Brain microvascular endothelial cell (primary cell): ENCODE results near the gene CMKLR1.
A peak's percentile ranks its signal among the peaks of the same experiment; 100 is the strongest.

ENCODE experiments used
- DNase-seq: peaks from one replicate; pipeline ENCODE4 v3.0.0-alpha.2; 2020
- H3K27ac ChIP-seq: fragments of 250-450 bp; sonication (Bioruptor Pico); 2 replicates; pipeline ENCODE4 v1.5.1; 2020; ENCODE audit warnings: mild to moderate bottlenecking, moderate library complexity
- H3K27me3 ChIP-seq: fragments of 250-450 bp; sonication (Bioruptor Pico); replicated peaks from 2 replicates; pipeline ENCODE4 v1.5.1; 2020; ENCODE audit warnings: mild to moderate bottlenecking
- H3K36me3 ChIP-seq: fragments of 250-450 bp; sonication (Bioruptor Pico); replicated peaks from 2 replicates; pipeline ENCODE4 v1.5.1; 2020; ENCODE audit warnings: mild to moderate bottlenecking
- H3K4me3 ChIP-seq: 2 replicates; pipeline ENCODE4 v1.5.1; 2011; ENCODE audit warnings: low read depth, mild to moderate bottlenecking, control low read depth, low read length, moderate library complexity
- CTCF ChIP-seq: IDR thresholded peaks from 2 replicates; pipeline ENCODE4 v1.5.1; 2011; ENCODE audit warnings: low read depth, mild to moderate bottlenecking, moderate library complexity, low read length, control low read depth, inconsistent platforms; ENCODE audit errors: missing control alignments
- in situ Hi-C: cut with HindIII; loops from 2 replicates; pipeline ENCODE4 v1.10.0; 2017; ENCODE audit warnings: low sequenced_read_pairs, low pct_ligation_motif_present

Gene CMKLR1

GRCh38 chr12:108374596-108375320, 35.6 kb upstream of the CMKLR1 start:
- H3K27ac ChIP-seq: no peak overlapping the region
- no peaks in the 10 kb centered on the region for H3K36me3 ChIP-seq
- H3K27me3 ChIP-seq: no peaks in the 10 kb centered on the region
- TF ChIP-seq CTCF: no peak
- DNase-seq: no peak
- H3K4me3 ChIP-seq: no peak overlapping the region
- in situ Hi-C loops: no loop called here

- H3K27me3 ChIP-seq: no peaks in the 10 kb centered on the region
- in situ Hi-C loops: no loop called here
- H3K36me3 ChIP-seq: no peaks in the 10 kb centered on the region
- H3K27ac ChIP-seq: no peak overlapping the region
- DNase-seq: no peak
- no peak overlapping the region for H3K4me3 ChIP-seq
- TF ChIP-seq CTCF: peak; percentile 41
Measured at GRCh38 chr12:108373111-108373510, 34.0 kb upstream of the CMKLR1 start.

GRCh38 chr12:108371801-108372344, 32.8 kb upstream of the CMKLR1 start:
- TF ChIP-seq CTCF: no peak
- Histone ChIP-seq H3K27ac (peak overlapping the region; percentile 36), H3K36me3 (no peaks in the 10 kb centered on the region), H3K27me3 (no peaks in the 10 kb centered on the region), H3K4me3 (no peak overlapping the region)
- peak; percentile 42 for DNase-seq
- in situ Hi-C loops: no loop called here

- Histone ChIP-seq H3K36me3 (no peaks in the 10 kb centered on the region), H3K27me3 (no peaks in the 10 kb centered on the region), H3K27ac (no peak overlapping the region), H3K4me3 (no peak overlapping the region)
- DNase-seq: no peak
- in situ Hi-C loops: no loop called here
- TF ChIP-seq CTCF: no peak
Measured at GRCh38 chr12:108370415-108370814, 31.3 kb upstream of the CMKLR1 start.

GRCh38 chr12:108369736-108370396, 30.8 kb upstream of the CMKLR1 start:
- no peak overlapping the region for H3K27ac ChIP-seq
- H3K4me3 ChIP-seq: no peak overlapping the region
- TF ChIP-seq CTCF: no peak
- in situ Hi-C loops: no loop called here
- no peak for DNase-seq
- H3K27me3 ChIP-seq: no peaks in the 10 kb centered on the region
- no peaks in the 10 kb centered on the region for H3K36me3 ChIP-seq

GRCh38 chr12:108368089-108368488, 29.0 kb upstream of the CMKLR1 start:
- no peak for DNase-seq
- Histone ChIP-seq H3K27me3 (no peaks in the 10 kb centered on the region), H3K27ac (no peak overlapping the region), H3K4me3 (no peak overlapping the region), H3K36me3 (no peaks in the 10 kb centered on the region)
- no peak for TF ChIP-seq CTCF
- in situ Hi-C loops: no loop called here
